ENCODE results near the gene FTO. TPM values are rescaled to one million over a fixed set of nuclear protein-coding genes. Genes with fewer than 3 reads are reported as not detected.

FTO gene
- total RNA-seq, 2 donors from 2014 or later, result 55.4 to 57.4 TPM

- DNase-seq (ENCODE audit: low spot score) (no peak), ATAC-seq (no peak)
- Mint-ChIP-seq H3K36me3 (no peaks in the 10 kb centered on the region), H3K27ac (no peak overlapping the region), H3K9me3 (no peaks in the 10 kb centered on the region), H3K4me3 (no peak overlapping the region), H3K4me1 (ENCODE audit: low read depth in 2 of 2) (peaks cover 4 to 10% of the 10 kb centered on the region in 2 donors), H3K27me3 (no peaks in the 10 kb centered on the region)
Measured at GRCh38 chr16:53717577-53717976, 13.6 kb downstream of the FTO start.

- Mint-ChIP-seq H3K4me3 (no peak overlapping the region), H3K27me3 (no peaks in the 10 kb centered on the region), H3K9me3 (no peaks in the 10 kb centered on the region), H3K36me3 (no peaks in the 10 kb centered on the region), H3K4me1 (ENCODE audit: low read depth in 2 of 2) (peaks cover 4 to 5% of the 10 kb centered on the region in 2 donors), H3K27ac (no peak overlapping the region)
- no peak for ATAC-seq
- no peak for DNase-seq (ENCODE audit: low spot score)
Measured at GRCh38 chr16:53721017-53721416, 17.1 kb downstream of the FTO start.

GRCh38 chr16:53726625-53727024, 22.7 kb downstream of the FTO start:
- peaks cover 0 to 5% of the 10 kb centered on the region in 2 donors for H3K4me1 Mint-ChIP-seq (ENCODE audit: low read depth in 2 of 2)
- no peaks in the 10 kb centered on the region for H3K36me3 Mint-ChIP-seq
- no peaks in the 10 kb centered on the region for H3K27me3 Mint-ChIP-seq

GRCh38 chr16:53730693-53731092, 26.7 kb downstream of the FTO start:
- Mint-ChIP-seq H3K27ac (no peak overlapping the region), H3K27me3 (no peaks in the 10 kb centered on the region), H3K36me3 (no peaks in the 10 kb centered on the region), H3K4me3 (no peak overlapping the region), H3K4me1 (ENCODE audit: low read depth in 2 of 2) (peaks cover 0 to 18% of the 10 kb centered on the region in 2 donors), H3K9me3 (no peaks in the 10 kb centered on the region)
- ATAC-seq, result no peak
- DNase-seq (ENCODE audit: low spot score), result no peak

More at GRCh38 chr16:53726625-53727024, 22.7 kb downstream of the FTO start:
- DNase-seq (ENCODE audit: low spot score) (no peak), ATAC-seq (no peak)
- no peak overlapping the region for H3K4me3 Mint-ChIP-seq
- H3K27ac Mint-ChIP-seq, result no peak overlapping the region
- no peaks in the 10 kb centered on the region for H3K9me3 Mint-ChIP-seq

GRCh38 chr16:53732296-53732929, 28.5 kb downstream of the FTO start:
- DNase-seq (ENCODE audit: low spot score) (no peak), ATAC-seq (no peak)
- H3K4me3 Mint-ChIP-seq, result no peak overlapping the region
- no peaks in the 10 kb centered on the region for H3K9me3 Mint-ChIP-seq
- no peaks in the 10 kb centered on the region for H3K27me3 Mint-ChIP-seq
- no peaks in the 10 kb centered on the region for H3K36me3 Mint-ChIP-seq
- H3K4me1 Mint-ChIP-seq (ENCODE audit: low read depth in 2 of 2), result peaks cover 9 to 28% of the 10 kb centered on the region in 2 donors
- no peak overlapping the region for H3K27ac Mint-ChIP-seq

GRCh38 chr16:53734908-53735307, 31.0 kb downstream of the FTO start:
- Mint-ChIP-seq H3K4me1 (ENCODE audit: low read depth in 2 of 2) (peaks cover 9 to 23% of the 10 kb centered on the region in 2 donors), H3K36me3 (no peaks in the 10 kb centered on the region), H3K27me3 (no peaks in the 10 kb centered on the region), H3K4me3 (no peak overlapping the region), H3K27ac (no peak overlapping the region), H3K9me3 (no peaks in the 10 kb centered on the region)
- ATAC-seq (no peak), DNase-seq (ENCODE audit: low spot score) (no peak)

GRCh38 chr16:53736297-53736696, 32.3 kb downstream of the FTO start:
- Mint-ChIP-seq H3K27me3 (no peaks in the 10 kb centered on the region), H3K9me3 (no peaks in the 10 kb centered on the region), H3K4me1 (ENCODE audit: low read depth in 2 of 2) (peaks cover 9 to 23% of the 10 kb centered on the region in 2 donors), H3K36me3 (no peaks in the 10 kb centered on the region), H3K4me3 (no peak overlapping the region), H3K27ac (no peak overlapping the region)
- DNase-seq (ENCODE audit: low spot score), result no peak
- no peak for ATAC-seq

- Mint-ChIP-seq H3K27me3 (no peaks in the 10 kb centered on the region), H3K36me3 (no peaks in the 10 kb centered on the region), H3K4me1 (ENCODE audit: low read depth in 2 of 2) (peaks cover 9 to 18% of the 10 kb centered on the region in 2 donors), H3K27ac (no peak overlapping the region), H3K9me3 (no peaks in the 10 kb centered on the region), H3K4me3 (no peak overlapping the region)
- DNase-seq (ENCODE audit: low spot score) (no peak), ATAC-seq (no peak)
Measured at GRCh38 chr16:53737552-53737951, 33.6 kb downstream of the FTO start.

GRCh38 chr16:53740476-53740875, 36.5 kb downstream of the FTO start:
- DNase-seq (ENCODE audit: low spot score) (no peak), ATAC-seq (no peak)
- Mint-ChIP-seq H3K4me1 (ENCODE audit: low read depth in 2 of 2) (peaks cover 27 to 28% of the 10 kb centered on the region in 2 donors), H3K9me3 (no peaks in the 10 kb centered on the region), H3K27ac (no peak overlapping the region), H3K27me3 (no peaks in the 10 kb centered on the region), H3K36me3 (no peaks in the 10 kb centered on the region), H3K4me3 (no peak overlapping the region)

- Mint-ChIP-seq H3K36me3 (no peaks in the 10 kb centered on the region), H3K9me3 (no peaks in the 10 kb centered on the region), H3K27me3 (no peaks in the 10 kb centered on the region), H3K4me1 (ENCODE audit: low read depth in 2 of 2) (peaks cover 31 to 32% of the 10 kb centered on the region in 2 donors), H3K27ac (no peak overlapping the region), H3K4me3 (no peak overlapping the region)
- ATAC-seq, result no peak
- no peak for DNase-seq (ENCODE audit: low spot score)
Measured at GRCh38 chr16:53740933-53741531, 37.1 kb downstream of the FTO start.

GRCh38 chr16:53741546-53741945, 37.6 kb downstream of the FTO start:
- DNase-seq (ENCODE audit: low spot score), result no peak
- H3K4me3 Mint-ChIP-seq, result no peak overlapping the region
- H3K4me1 Mint-ChIP-seq (ENCODE audit: low read depth in 2 of 2), result peaks cover 29% of the 10 kb centered on the region in 2 donors
- no peak for ATAC-seq
- no peaks in the 10 kb centered on the region for H3K27me3 Mint-ChIP-seq
- no peak overlapping the region for H3K27ac Mint-ChIP-seq
- H3K36me3 Mint-ChIP-seq, result no peaks in the 10 kb centered on the region
- H3K9me3 Mint-ChIP-seq, result no peaks in the 10 kb centered on the region

- Mint-ChIP-seq H3K4me3 (no peak overlapping the region), H3K27me3 (no peaks in the 10 kb centered on the region), H3K4me1 (ENCODE audit: low read depth in 2 of 2) (peaks cover 28 to 32% of the 10 kb centered on the region in 2 donors), H3K9me3 (no peaks in the 10 kb centered on the region), H3K36me3 (no peaks in the 10 kb centered on the region), H3K27ac (no peak overlapping the region)
- ATAC-seq (no peak), DNase-seq (ENCODE audit: low spot score) (no peak)
Measured at GRCh38 chr16:53743149-53743566, 39.2 kb downstream of the FTO start.

GRCh38 chr16:53744449-53744848, 40.5 kb downstream of the FTO start:
- peaks cover 28 to 32% of the 10 kb centered on the region in 2 donors for H3K4me1 Mint-ChIP-seq (ENCODE audit: low read depth in 2 of 2)
- H3K36me3 Mint-ChIP-seq, result no peaks in the 10 kb centered on the region
- H3K27me3 Mint-ChIP-seq, result no peaks in the 10 kb centered on the region
- H3K4me3 Mint-ChIP-seq, result peak overlapping the region; percentile 15
- H3K27ac Mint-ChIP-seq, result peak overlapping the region in 1 of 2 donors; percentile 4
- DNase-seq (ENCODE audit: low spot score), result no peak
- H3K9me3 Mint-ChIP-seq, result no peaks in the 10 kb centered on the region
- ATAC-seq, result peak in 1 of 2 donors; percentile 57

GRCh38 chr16:53745086-53745485, 41.1 kb downstream of the FTO start:
- Mint-ChIP-seq H3K9me3 (no peaks in the 10 kb centered on the region), H3K4me3 (no peak overlapping the region), H3K36me3 (no peaks in the 10 kb centered on the region), H3K27ac (peak overlapping the region in 1 of 2 donors; percentile 4), H3K4me1 (ENCODE audit: low read depth in 2 of 2) (peaks cover 28 to 32% of the 10 kb centered on the region in 2 donors), H3K27me3 (no peaks in the 10 kb centered on the region)
- no peak for ATAC-seq
- DNase-seq (ENCODE audit: low spot score), result no peak

All from natural killer cell treated with Interleukin-12 subunit alpha and Interleukin-12 subunit beta and Interleukin-15 and Interleukin-18, amount 100 ng/mL, for 72 hours (primary cell).